ENCODE measurements around the gene PRRT1.
"Not testable (repeated sequence)": the region's sequence is repeated elsewhere in the genome, so short reads cannot be mapped to it uniquely, and the experiment has no call there.

PRRT1 gene

GRCh38 chr6:32151863-32152768 is at the start of gene PRRT1:
TSS of gene PRRT1 (minus strand) at chr6:32151939. CDS start at chr6:32151827, 112 bp downstream.
- DNase-seq: no peak

GRCh38 chr6:32200711-32201475 is 49.2 kb upstream of the PRRT1 start:
- DNase-seq: no peak

GRCh38 chr6:32198866-32199265 is 47.1 kb upstream of the PRRT1 start:
- DNase-seq: no peak

GRCh38 chr6:32198345-32198696 is 46.6 kb upstream of the PRRT1 start:
- no peak for DNase-seq

- peak; percentile 10 for DNase-seq
These were observed 45.2 kb upstream of the PRRT1 start for GRCh38 chr6:32196682-32197616.

- peak; percentile 18 for DNase-seq
These were observed 44.4 kb upstream of the PRRT1 start for GRCh38 chr6:32195902-32196681.

- DNase-seq: peak; percentile 82
These were observed 43.8 kb upstream of the PRRT1 start for GRCh38 chr6:32195652-32195901.

- DNase-seq: no peak
These were observed 43.3 kb upstream of the PRRT1 start for GRCh38 chr6:32194825-32195651.

- DNase-seq: no peak
These were observed 42.6 kb upstream of the PRRT1 start for GRCh38 chr6:32194388-32194787.

- not testable (repeated sequence) for DNase-seq
These were observed 41.4 kb upstream of the PRRT1 start for GRCh38 chr6:32193096-32193495.

- DNase-seq: no peak
These were observed 40.9 kb upstream of the PRRT1 start, which contains the start of gene GPSM3 for GRCh38 chr6:32192608-32193039. TSS of gene GPSM3 (minus strand) at chr6:32192643. CDS start at chr6:32192513, 130 bp downstream.

GRCh38 chr6:32191696-32192607 is 40.2 kb upstream of the PRRT1 start:
- DNase-seq: no peak

- no peak for DNase-seq
These were observed 39.4 kb upstream of the PRRT1 start for GRCh38 chr6:32190911-32191677.

- peak; percentile 53 for DNase-seq
These were observed 38.5 kb upstream of the PRRT1 start, which contains the start of gene PBX2 for GRCh38 chr6:32190054-32190851. TSS of gene PBX2 (minus strand) at chr6:32190202. CDS start at chr6:32189915, 287 bp downstream.

- no peak for DNase-seq
These were observed 38.0 kb upstream of the PRRT1 start for GRCh38 chr6:32189742-32190053.

GRCh38 chr6:32189069-32189741 is 37.5 kb upstream of the PRRT1 start:
- no peak for DNase-seq

- DNase-seq: no peak
These were observed 36.8 kb upstream of the PRRT1 start for GRCh38 chr6:32188381-32189068.
